K562 (cell line): ENCODE measurements around the gene RASL11A. TPM values are rescaled to one million over a fixed set of nuclear protein-coding genes. Genes with fewer than 3 reads are reported as not detected.

Experiments
- CCAR2 ChIP-seq: fragments of 200-400 bp; formaldehyde crosslinking; IDR thresholded peaks from 2 replicates; pipeline ENCODE4 v1.6.1; 2017; ENCODE audit warnings: mild to moderate bottlenecking, low read depth, low read length
- EGR1 ChIP-seq: fragments of 450-650 bp; conservative IDR thresholded peaks from 2 replicates; pipeline ENCODE4 v1.6.1; 2017; ENCODE audit warnings: mild to moderate bottlenecking
- ETV6 ChIP-seq, 3 experiments: fragments of 150-350 bp in 1 of 3; sonication (generic) in 1 of 3; formaldehyde crosslinking in 1 of 3; IDR thresholded peaks; 2 replicates each; pipeline versions ENCODE4 v1.6.1 to v1.8.0; 2014 to 2022; ENCODE audit warnings: borderline replicate concordance in 2 of 3, low read depth in 2 of 3, antibody characterized with exemption in 1 of 3, low read length in 1 of 3, mild to moderate bottlenecking in 1 of 3, missing genetic modification reagents in 1 of 3
- FOXA3 ChIP-seq, 2 experiments: fragments of 450-650 bp in 1 of 2; sonication (generic) in 1 of 2; formaldehyde crosslinking; IDR thresholded peaks in 1 of 2; conservative IDR thresholded peaks in 1 of 2; 2 replicates each; pipeline versions ENCODE4 v1.4.0 to v1.8.0; 2020 to 2022; ENCODE audit warnings: mild to moderate bottlenecking in 2 of 2, missing genetic modification reagents in 1 of 2
- FOXM1 ChIP-seq, 2 experiments: fragments of 450-650 bp in 1 of 2; sonication (generic) in 1 of 2; formaldehyde crosslinking in 1 of 2; IDR thresholded peaks; 2 replicates each; pipeline versions ENCODE4 v1.6.1 to v1.9.0; 2017 to 2022; ENCODE audit warnings: low read depth in 2 of 2, mild to moderate bottlenecking in 2 of 2, missing genetic modification reagents in 1 of 2, moderate library complexity in 1 of 2
- GATA2 ChIP-seq: sonication (generic); formaldehyde crosslinking; IDR thresholded peaks from 2 replicates; pipeline ENCODE4 v1.4.0; 2020; ENCODE audit warnings: mild to moderate bottlenecking, missing genetic modification reagents
- NFIC ChIP-seq: fragments of 450-650 bp; IDR thresholded peaks from 2 replicates; pipeline ENCODE4 v1.6.1; 2017; ENCODE audit warnings: mild to moderate bottlenecking, inconsistent platforms
- PHTF2 ChIP-seq: fragments of 250-450 bp; sonication (Bioruptor Pico); IDR thresholded peaks from 2 replicates; pipeline ENCODE4 v1.5.0; 2021; ENCODE audit warnings: mild to moderate bottlenecking
- POLR2A ChIP-seq: fragments of 450-650 bp; conservative IDR thresholded peaks from 2 replicates; pipeline ENCODE4 v1.6.1; 2016
- RBM39 ChIP-seq: fragments of 200-400 bp; formaldehyde crosslinking; optimal IDR thresholded peaks from 2 replicates; pipeline ENCODE3; 2018; ENCODE audit warnings: low read depth, low read length
- RFX5 ChIP-seq: IDR thresholded peaks from 2 replicates; pipeline ENCODE4 v1.6.1; 2011; ENCODE audit warnings: low read depth, mild to moderate bottlenecking, improper control_type of control experiment, low read length
- SUPT5H ChIP-seq: fragments of 450-650 bp; IDR thresholded peaks from 2 replicates; pipeline ENCODE4 v1.6.1; 2016
- TBP ChIP-seq: optimal IDR thresholded peaks from 2 replicates; pipeline ENCODE3; 2011; ENCODE audit warnings: low read depth, low read length, improper control_type of control experiment
- TCF7L2 ChIP-seq: fragments of 150-350 bp; IDR thresholded peaks from 2 replicates; pipeline ENCODE4 v1.6.1; 2016; ENCODE audit warnings: low read depth, mild to moderate bottlenecking, low read length, moderate library complexity
- TEAD1 ChIP-seq, 2 experiments: fragments of 450-650 bp in 1 of 2; sonication (generic) in 1 of 2; formaldehyde crosslinking; IDR thresholded peaks; 2 replicates each; pipeline versions ENCODE4 v1.4.0 to v1.8.0; 2020 to 2022; ENCODE audit warnings: mild to moderate bottlenecking in 2 of 2, missing genetic modification reagents in 1 of 2
- TGIF2 ChIP-seq: sonication (generic); formaldehyde crosslinking; IDR thresholded peaks from 2 replicates; pipeline ENCODE4 v1.8.1; 2022; ENCODE audit warnings: mild to moderate bottlenecking, missing genetic modification reagents, moderate library complexity
- ZEB2 ChIP-seq: fragments of 450-650 bp; IDR thresholded peaks from 2 replicates; pipeline ENCODE4 v1.6.1; 2016
- ZNF316 ChIP-seq: fragments of 450-650 bp; IDR thresholded peaks from 2 replicates; pipeline ENCODE4 v1.6.1; 2016
- ZNF764 ChIP-seq: fragments of 250-450 bp; sonication (Bioruptor Pico); IDR thresholded peaks from 2 replicates; pipeline ENCODE4 v1.4.0; 2020; ENCODE audit warnings: low read depth, mild to moderate bottlenecking, moderate library complexity
- polyA plus RNA-seq, 8 experiments: library from polyadenylated mRNA; depleted of rRNA in 4 of 8; stranded (reverse) in 5 of 8; unstranded in 3 of 8; fragments of >200 nt; fragmentation: Nextera tagmentation in 2 of 8; fragmentation: Illumina TruSeq in 1 of 8; extraction: Ambion mirVana in 2 of 8; extraction: Trizol in 1 of 8; gene quantifications; 2 replicates each; pipeline versions ENCODE4 v1.2.1 to v1.2.3, GENCODE V29; 2011 to 2014; ENCODE audit warnings: inconsistent platforms in 1 of 8, missing spikeins in 1 of 8
- total RNA-seq, 7 experiments: library from RNA; depleted of rRNA in 6 of 7; stranded (reverse); fragments of >200 nt in 6 of 7; fragmentation: Illumina TruSeq in 2 of 7; extraction: Trizol in 2 of 7; gene quantifications; 2 replicates each; pipeline versions ENCODE4 v1.2.1 to v1.2.3, GENCODE V29; 2011 to 2021; ENCODE audit warnings: low replicate concordance in 1 of 7
- TF ChIP-seq, protein P1 (sequence below): sonication (generic); formaldehyde crosslinking; IDR thresholded peaks from 2 replicates; pipeline ENCODE4 v1.8.0; 2022; ENCODE audit warnings: mild to moderate bottlenecking, missing genetic modification reagents

The RASL11A gene
- total and polyA plus RNA-seq, 9 of the 15 experiments (the other 6 are each of a cell fraction or from before 2014, with no cell fraction given), result 0.11 to 2.2 (median 1.5) TPM; not detected in 1

DNA sequence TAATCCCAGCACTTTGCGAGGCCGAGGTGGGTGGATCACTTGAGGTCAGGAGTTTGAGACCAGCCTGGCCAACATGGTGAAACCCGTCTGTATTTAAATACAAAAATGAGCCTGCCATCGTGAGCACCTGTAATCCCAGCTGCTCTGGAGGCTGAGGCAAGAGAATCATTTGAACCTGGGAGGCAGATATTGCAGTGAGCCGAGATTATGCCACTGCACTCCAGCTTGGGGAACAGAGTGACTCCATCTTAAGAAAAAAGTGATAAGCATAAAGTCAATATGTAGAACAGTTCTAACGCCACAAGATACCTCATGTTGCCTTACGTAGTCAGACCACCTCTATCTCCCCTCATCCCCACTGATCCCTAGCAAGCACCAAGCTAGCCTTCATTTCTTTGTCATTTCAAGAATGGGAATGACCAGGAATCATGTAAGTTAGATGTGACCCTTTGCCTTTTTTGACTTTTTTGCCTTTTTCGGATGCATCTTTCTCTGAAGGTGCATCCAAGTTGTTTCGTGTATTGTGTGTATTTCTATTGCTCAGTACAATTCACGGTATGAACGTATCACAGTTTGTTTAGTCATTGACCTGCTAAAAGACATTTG, 12.9 kb upstream of the RASL11A start (continued):
- TF ChIP-seq TBP (no peak), PHTF2 (CRISPR knock-in tag) (no peak), ETV6 (IDR thresholded peaks at IDR 0.05; ENCODE audit: borderline replicate concordance in 1 of 2, low read depth in 2 of 2, low read length in 1 of 2) (no peak), ETV6 (CRISPR knock-in tag; IDR thresholded peaks at IDR 0.05; ENCODE audit: borderline replicate concordance) (no peak), GATA2 (CRISPR knock-in tag) (no peak), CCAR2 (no peak), NFIC (no peak), ZNF316 (no peak), FOXA3 (CRISPR knock-in tag; conservative IDR thresholded peaks at IDR 0.05 in 1 of 2, IDR thresholded peaks at IDR 0.05 in 1 of 2) (no peak), SUPT5H (peak; percentile 75), EGR1 (no peak), TGIF2 (CRISPR knock-in tag) (no peak), ZNF764 (CRISPR knock-in tag) (no peak), POLR2A (peak; percentile 68), TCF7L2 (no peak), ZEB2 (no peak), FOXM1 (IDR thresholded peaks at IDR 0.05; ENCODE audit: low read depth) (no peak), FOXM1 (CRISPR knock-in tag; IDR thresholded peaks at IDR 0.05; ENCODE audit: low read depth) (no peak), RFX5 (no peak), RBM39 (no peak), TEAD1 (CRISPR knock-in tag; IDR thresholded peaks at IDR 0.05) (no peak)
- TF ChIP-seq, protein P1, sequence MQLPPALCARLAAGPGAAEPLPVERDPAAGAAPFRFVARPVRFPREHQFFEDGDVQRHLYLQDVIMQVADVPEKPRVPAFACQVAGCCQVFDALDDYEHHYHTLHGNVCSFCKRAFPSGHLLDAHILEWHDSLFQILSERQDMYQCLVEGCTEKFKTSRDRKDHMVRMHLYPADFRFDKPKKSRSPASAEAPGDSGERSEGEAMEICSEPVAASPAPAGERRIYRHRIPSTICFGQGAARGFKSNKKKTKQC (CRISPR knock-in tag), result no peak
